LHCN-M2 (cell line): Measurements from ENCODE around the gene AMY1B. TPM values are rescaled to one million over a fixed set of nuclear protein-coding genes. Genes with fewer than 3 reads are reported as not detected.
"Not testable (repeated sequence)": the region's sequence is repeated elsewhere in the genome, so short reads cannot be mapped to it uniquely, and the experiment has no call there.

Experiments used
- DNase-seq: peaks from one replicate; pipeline ENCODE4 v3.0.0-alpha.2; 2012; ENCODE audit warnings: low read depth
- polyA plus RNA-seq: library from polyadenylated mRNA; unstranded; fragments of >200 nt; gene quantifications from one replicate; pipeline ENCODE4 v1.2.1, GENCODE V29; 2012; ENCODE audit warnings: missing spikeins
- total RNA-seq: library from RNA; depleted of rRNA; stranded (reverse); fragments of >200 nt; gene quantifications from 2 replicates; pipeline ENCODE4 v1.2.3, GENCODE V29; 2014; rRNA removed

AMY1B gene
- total RNA-seq: not detected in 2 replicates
- polyA plus RNA-seq: not detected

DNA sequence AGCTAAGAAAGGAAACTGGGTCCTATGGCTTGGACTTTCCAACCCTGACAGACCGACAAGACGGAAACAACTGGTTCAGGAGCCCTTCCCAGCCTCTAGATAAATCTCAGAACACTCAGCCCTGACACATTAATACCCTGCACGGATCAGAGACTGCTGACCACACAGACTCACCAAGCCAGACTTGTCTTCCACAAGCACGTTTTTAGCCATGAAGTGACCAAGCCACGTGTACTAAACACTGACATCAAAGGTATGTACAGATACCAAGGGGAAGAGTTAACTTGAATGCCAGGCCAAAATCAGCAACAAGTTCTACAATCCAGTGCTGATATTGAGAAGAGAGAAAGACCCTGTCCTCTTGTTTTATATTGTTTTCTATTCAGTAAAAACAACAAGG, at the start of gene AMY1B:
TSS of gene AMY1B (minus strand) at position 101 of the 400 bp plus-strand sequence. CDS start 571 bp downstream, outside the sequence.
- DNase-seq: not testable (repeated sequence)

GRCh38 chr1:103745040-103745439, 49.0 kb upstream of the AMY1B start:
- not testable (repeated sequence) for DNase-seq

DNA sequence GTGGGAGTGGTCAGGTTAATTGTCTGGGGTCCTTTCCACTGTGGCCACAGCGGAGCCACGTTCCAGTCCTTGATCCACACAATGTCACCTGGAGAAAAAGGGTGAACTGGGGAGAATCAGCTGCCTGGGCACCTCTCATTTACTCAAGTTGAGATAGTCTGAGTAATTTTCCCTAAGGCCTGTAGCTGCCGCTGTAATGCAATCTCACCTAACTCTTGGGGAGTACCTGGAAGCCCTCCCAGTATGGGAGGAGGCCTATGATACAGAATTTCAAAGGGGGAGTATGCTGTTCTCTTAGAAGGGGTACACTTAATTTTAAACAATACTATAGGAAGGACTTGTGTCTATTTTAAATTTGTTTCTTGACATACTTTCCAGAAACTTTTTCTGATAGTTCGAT, 48.4 kb upstream of the AMY1B start:
- DNase-seq: not testable (repeated sequence)

DNA sequence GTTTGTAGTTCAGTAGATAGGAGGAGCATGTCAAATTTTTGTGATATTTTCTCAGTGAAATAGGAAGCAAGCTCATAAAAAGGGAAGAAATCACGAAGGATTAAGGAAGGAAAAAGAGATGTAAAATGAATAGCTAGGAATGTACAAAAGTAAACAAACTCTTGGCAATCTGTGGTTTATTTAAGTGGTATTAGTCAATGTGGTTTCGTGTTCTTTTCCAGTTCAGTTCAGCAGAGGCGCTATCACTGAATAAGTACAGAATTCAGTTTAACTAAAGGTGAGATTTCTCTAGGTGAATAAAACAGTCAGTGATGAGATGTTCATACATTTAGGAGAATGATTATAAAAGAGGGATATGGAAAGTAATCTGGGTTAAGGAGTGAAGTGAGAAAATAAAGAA, 42.0 kb upstream of the AMY1B start:
- DNase-seq: not testable (repeated sequence)

DNA sequence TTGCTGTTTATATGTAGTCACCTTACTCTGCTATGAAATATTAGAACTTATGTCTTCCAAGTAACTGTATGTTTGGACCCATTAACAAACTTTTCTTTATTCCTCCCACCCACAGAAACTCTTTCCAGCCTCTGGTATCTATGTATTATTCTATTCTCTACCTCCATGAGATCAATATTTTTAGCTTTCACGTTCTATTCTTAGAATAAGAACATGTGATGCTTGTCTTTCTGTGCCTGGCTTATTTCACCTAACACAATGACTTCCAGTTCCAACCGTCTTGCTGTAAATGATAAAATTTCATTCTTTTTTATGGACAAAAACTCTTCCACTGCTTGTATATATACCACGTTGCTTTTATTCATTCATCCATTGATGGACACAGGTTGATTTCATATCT, 39.3 kb upstream of the AMY1B start:
- not testable (repeated sequence) for DNase-seq

DNA sequence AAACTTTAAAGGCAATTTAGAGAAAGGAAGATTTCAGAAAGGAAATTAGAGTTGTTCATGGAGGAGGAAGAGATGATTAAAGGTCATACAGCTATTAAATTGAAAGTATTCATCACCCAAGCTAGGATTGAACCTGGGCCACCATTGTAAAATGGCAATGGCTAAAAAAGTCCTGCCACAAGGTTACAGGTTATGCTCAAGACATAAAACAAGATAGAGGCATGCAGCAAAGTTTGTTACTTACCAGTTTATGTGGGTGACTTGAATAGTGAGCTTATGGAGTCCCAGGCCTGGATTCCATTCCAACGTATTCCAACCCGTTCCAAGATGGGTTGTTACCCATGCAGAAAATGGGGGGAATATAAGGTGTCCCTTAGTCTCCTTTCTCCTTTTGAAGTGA, 25.5 kb upstream of the AMY1B start:
- DNase-seq: not testable (repeated sequence)

- not testable (repeated sequence) for DNase-seq
Observed at GRCh38 chr1:103717404-103717803, 21.4 kb upstream of the AMY1B start.

DNA sequence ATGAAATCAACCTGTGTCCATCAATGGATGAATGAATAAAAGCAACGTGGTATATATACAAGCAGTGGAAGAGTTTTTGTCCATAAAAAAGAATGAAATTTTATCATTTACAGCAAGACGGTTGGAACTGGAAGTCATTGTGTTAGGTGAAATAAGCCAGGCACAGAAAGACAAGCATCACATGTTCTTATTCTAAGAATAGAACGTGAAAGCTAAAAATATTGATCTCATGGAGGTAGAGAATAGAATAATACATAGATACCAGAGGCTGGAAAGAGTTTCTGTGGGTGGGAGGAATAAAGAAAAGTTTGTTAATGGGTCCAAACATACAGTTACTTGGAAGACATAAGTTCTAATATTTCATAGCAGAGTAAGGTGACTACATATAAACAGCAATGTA, 14.4 kb upstream of the AMY1B start:
- DNase-seq: not testable (repeated sequence)

DNA sequence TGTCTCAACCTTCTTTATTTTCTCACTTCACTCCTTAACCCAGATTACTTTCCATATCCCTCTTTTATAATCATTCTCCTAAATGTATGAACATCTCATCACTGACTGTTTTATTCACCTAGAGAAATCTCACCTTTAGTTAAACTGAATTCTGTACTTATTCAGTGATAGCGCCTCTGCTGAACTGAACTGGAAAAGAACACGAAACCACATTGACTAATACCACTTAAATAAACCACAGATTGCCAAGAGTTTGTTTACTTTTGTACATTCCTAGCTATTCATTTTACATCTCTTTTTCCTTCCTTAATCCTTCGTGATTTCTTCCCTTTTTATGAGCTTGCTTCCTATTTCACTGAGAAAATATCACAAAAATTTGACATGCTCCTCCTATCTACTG, 11.7 kb upstream of the AMY1B start:
- not testable (repeated sequence) for DNase-seq

DNA sequence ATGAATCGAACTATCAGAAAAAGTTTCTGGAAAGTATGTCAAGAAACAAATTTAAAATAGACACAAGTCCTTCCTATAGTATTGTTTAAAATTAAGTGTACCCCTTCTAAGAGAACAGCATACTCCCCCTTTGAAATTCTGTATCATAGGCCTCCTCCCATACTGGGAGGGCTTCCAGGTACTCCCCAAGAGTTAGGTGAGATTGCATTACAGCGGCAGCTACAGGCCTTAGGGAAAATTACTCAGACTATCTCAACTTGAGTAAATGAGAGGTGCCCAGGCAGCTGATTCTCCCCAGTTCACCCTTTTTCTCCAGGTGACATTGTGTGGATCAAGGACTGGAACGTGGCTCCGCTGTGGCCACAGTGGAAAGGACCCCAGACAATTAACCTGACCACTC, 5.2 kb upstream of the AMY1B start:
- DNase-seq: not testable (repeated sequence)

- not testable (repeated sequence) for DNase-seq
Observed at GRCh38 chr1:103700669-103701068, 4.7 kb upstream of the AMY1B start.

- not testable (repeated sequence) for DNase-seq
Observed at GRCh38 chr1:103697430-103697829, 1.4 kb upstream of the AMY1B start.

- DNase-seq: not testable (repeated sequence)
Observed at GRCh38 chr1:103676335-103676734, 19.7 kb downstream of the AMY1B start.

DNA sequence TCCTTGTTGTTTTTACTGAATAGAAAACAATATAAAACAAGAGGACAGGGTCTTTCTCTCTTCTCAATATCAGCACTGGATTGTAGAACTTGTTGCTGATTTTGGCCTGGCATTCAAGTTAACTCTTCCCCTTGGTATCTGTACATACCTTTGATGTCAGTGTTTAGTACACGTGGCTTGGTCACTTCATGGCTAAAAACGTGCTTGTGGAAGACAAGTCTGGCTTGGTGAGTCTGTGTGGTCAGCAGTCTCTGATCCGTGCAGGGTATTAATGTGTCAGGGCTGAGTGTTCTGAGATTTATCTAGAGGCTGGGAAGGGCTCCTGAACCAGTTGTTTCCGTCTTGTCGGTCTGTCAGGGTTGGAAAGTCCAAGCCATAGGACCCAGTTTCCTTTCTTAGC, 40.5 kb downstream of the AMY1B start, which contains the start of gene AMY1A:
TSS of gene AMY1A (plus strand) at position 301 of the 400 bp plus-strand sequence. CDS start 571 bp downstream, outside the sequence.
- DNase-seq: not testable (repeated sequence)

DNA sequence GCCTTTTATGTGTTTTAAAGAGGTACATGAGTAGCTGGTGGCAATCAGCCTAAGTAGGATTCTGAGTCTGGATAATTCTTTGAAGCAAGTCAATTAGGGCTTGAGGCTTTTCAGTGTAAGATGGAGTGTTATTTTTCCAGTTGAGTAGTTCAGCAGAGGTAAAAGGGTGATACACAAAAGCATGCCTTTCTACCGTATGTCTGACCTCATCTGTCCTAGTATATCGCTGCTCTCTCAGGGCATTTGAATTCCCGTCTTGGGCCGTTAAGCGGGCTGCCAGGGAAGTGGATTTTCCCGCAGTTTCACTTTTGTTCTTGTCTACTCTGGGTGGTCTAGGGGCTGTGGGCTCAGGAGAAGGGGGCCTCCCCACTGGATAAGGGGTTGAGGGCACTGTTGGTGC, 41.9 kb downstream of the AMY1B start:
- DNase-seq: not testable (repeated sequence)

DNA sequence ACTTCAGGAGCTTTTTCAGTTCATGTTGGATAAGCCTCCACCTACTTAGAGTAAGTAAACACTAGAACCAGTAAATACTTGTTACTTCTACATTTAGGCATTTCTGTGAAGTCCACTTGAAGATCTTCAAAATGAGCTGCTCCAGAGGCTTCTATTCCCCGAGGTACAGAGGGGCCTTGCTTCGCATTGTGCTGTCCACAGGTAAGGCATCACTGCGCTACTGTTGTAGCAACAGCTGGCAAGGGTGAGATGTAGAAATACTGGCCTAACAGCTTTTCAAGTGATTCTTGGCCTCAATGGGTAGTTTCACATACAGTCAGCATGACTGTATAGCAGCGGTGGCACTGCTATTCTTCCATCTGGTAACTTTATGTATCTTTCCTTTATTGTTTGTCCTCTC, 45.1 kb downstream of the AMY1B start:
- DNase-seq: not testable (repeated sequence)

DNA sequence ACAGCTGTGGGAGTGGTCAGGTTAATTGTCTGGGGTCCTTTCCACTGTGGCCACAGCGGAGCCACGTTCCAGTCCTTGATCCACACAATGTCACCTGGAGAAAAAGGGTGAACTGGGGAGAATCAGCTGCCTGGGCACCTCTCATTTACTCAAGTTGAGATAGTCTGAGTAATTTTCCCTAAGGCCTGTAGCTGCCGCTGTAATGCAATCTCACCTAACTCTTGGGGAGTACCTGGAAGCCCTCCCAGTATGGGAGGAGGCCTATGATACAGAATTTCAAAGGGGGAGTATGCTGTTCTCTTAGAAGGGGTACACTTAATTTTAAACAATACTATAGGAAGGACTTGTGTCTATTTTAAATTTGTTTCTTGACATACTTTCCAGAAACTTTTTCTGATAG, 45.7 kb downstream of the AMY1B start:
- not testable (repeated sequence) for DNase-seq

- DNase-seq: not testable (repeated sequence)
Observed at GRCh38 chr1:103643908-103644307, 52.1 kb downstream of the AMY1B start.

GRCh38 chr1:103641194-103641593, 54.8 kb downstream of the AMY1B start:
- DNase-seq: not testable (repeated sequence)

Other genes with a start within 250 kb of the AMY1B start
- 6.2 and 6.5 TPM in 2 replicates for gene RNPC3, start 170.5 kb downstream of the AMY1B start, total RNA-seq
- 1.5 and 2.7 TPM in 2 replicates for gene AMY2B, start 124.6 kb downstream of the AMY1B start, total RNA-seq
- not detected in 2 replicates for gene AMY2A, start 78.8 kb downstream of the AMY1B start, total RNA-seq
- gene AMY1A, start 40.5 kb downstream of the AMY1B start, total RNA-seq: not detected in 2 replicates
- gene AMY1C, start 53.7 kb upstream of the AMY1B start, total RNA-seq: not detected in 2 replicates